Stimulated activated CD4-positive, alpha-beta T cell treated with anti-CD3 and anti-CD28 coated beads, Interleukin-2, amount 100 ng/mL, for 4 hours (primary cell): ENCODE measurements around the gene SNRPB.

ENCODE experiments used
- DNase-seq: peaks from one replicate; pipeline ENCODE4 v3.0.0-alpha.2; 2020; ENCODE audit warnings: low read depth

Gene SNRPB

DNA sequence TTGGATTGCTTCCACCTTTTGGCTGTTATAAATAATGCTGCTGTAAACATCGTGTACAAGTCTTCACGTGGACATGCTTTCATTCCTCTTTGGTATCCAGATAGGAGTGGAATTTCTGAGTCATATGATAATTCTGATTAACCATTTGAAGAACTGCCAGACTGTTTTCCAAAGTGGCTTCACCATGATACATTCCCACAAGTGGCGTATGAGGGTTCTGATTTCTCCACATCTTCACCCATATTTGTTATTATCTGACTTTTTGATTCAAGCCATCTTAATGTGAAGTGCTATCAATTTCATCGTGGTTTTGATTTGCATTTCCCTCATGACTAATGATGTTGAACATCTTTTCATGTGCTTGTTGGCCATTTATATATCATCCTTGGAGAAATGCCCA lies 2.9 kb upstream of the SNRPB start:
- DNase-seq, result no peak

DNA sequence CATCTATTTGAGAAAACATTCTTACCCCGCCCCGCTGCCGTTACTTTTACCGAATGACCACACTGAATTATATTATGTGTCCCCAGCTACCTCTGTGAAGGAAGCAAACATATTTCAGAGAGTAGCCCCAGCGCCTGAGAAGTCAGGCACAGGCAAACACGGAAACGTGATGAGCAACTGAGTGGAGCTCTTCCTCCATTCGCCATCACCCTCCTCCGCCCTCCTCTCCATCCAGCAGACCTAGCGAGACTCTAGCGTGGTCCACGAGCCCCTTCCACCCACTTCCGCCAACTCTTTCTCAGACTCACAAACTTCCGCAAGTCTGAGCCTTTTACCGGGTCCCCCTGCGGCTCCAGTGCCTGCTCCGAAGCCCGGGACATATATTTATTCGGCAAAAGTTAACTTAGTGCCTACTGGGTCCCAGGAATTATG lies 582 bp downstream of the SNRPB start:
- DNase-seq, result peak; percentile 52

DNA sequence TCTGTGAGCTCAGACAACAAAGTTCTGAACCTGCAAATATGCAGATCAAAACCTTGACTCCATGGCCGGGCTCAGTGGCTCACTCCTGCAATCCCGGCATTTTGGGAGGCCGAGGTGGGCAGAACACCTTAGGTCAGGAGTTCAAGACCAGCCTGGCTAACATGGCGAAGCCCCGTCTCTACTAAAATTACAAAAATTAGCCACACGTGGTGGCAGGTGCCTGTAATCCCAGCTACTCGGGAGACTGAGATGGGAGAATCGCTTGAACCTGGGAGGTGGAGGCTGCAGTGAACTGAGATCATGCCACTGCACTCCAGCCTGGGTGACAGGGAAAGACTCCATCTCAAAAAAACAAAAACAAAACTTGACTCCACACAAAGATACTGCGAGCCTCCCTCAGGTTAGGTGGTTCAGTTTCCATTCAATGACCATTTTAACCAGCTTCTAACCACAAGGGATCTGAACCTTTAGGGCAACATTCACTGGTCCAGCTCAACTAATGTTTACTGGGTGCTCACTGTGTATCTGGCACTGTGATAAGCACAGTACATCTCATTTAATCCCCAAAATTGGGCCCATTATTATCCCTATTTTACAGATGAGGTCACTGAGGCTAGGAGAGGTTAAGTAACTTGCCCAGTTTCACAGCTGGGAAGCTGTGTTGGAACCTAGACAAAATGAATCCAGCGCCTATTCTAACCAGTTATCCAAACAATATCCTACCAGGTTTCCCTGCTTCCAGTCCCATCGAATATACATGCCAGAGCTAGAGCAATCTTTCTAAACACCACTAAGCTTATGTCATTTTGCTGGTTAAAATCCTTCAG lies 1.8 kb downstream of the SNRPB start:
- DNase-seq, result no peak

DNA sequence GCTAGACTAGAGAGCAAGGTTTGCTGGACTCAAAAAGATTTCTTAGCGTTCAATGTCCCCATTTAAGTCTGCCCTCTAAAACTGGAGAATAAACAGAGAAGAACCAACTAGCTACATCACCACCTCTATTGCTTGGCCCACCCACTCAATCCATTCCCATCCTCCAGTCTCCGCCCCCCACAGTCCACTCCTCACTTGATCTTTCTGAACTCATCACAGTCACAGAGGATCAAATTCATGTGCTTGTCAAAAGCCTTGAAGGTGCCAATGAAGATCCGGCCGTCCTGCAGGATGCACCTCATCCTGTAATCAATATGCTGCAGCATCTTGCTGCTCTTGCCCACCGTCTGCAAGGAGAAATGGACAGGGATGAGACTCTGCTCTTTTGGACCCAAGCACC lies 3.2 kb downstream of the SNRPB start:
- no peak for DNase-seq

DNA sequence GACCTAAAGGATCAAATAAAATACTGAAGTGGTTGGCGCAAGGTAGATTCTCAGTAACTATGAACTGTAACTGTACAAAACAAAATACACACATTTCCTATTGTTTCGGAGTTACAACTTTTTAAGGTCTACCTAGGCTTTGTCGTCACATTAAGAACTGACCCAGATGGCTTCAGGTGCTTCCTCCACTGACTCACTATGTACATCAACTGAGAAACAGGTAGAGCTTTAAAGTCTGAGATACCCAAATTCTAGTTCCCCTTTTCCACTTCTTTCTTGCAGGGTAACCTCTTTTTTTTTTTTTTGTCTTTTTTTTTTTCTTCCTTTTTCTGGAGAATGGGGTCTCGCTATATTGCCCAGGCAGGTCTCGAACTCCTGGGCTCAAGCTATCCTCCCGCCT lies 5.5 kb downstream of the SNRPB start:
- no peak for DNase-seq

DNA sequence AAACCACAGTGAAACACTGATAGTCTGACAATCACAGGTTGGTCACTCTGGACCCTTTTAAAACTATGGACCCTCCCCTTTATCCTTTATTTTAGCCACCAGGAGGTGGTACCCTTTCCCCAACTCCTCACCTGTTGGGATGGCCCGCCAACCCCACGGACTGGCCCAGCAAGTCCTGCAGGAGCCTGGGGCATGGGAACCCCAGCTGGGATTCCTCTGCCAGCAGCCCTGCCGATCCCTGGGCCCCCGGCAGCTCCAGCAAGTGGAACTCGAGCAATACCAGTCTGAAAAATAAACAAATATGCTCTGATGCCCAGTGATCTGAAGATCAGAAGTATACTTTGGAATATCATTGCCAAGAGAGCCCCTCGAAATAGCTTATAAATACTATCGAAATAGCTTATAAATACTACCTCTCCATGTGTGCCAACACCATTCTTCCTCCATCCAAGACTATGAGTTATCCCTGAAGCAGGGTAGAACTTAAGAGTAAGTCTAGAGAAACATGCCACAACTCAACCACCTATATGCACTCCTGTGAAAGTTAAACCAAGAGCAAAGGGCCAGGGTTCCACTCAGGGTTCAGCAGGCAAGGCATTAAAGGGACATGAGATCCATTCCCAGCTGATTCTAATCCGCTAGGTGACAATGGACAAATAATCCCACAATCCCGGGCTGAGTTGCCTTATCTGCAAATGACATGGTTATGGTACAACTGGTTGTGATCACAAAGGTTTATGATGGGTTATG lies 6.8 kb downstream of the SNRPB start:
- DNase-seq, result no peak

DNA sequence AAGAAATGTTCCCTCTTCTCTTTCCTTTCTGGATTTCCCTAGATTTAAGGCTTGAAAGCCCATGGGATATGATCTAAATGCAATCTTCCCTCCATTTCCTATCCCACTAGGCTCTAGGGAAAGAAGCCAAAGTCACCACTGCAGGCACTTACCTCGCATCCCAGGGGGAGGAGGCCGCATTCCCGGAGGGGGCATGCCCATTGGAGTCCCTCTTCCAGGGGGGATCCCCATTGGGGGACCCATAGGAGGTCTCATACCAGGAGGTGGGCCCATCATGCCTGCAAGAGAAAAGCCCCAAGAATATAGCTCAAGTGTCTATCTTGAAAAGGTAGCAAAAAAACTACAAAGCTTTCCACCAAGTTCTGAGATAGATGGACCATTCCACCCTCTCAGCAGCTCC lies 8.1 kb downstream of the SNRPB start:
- DNase-seq, result no peak

DNA sequence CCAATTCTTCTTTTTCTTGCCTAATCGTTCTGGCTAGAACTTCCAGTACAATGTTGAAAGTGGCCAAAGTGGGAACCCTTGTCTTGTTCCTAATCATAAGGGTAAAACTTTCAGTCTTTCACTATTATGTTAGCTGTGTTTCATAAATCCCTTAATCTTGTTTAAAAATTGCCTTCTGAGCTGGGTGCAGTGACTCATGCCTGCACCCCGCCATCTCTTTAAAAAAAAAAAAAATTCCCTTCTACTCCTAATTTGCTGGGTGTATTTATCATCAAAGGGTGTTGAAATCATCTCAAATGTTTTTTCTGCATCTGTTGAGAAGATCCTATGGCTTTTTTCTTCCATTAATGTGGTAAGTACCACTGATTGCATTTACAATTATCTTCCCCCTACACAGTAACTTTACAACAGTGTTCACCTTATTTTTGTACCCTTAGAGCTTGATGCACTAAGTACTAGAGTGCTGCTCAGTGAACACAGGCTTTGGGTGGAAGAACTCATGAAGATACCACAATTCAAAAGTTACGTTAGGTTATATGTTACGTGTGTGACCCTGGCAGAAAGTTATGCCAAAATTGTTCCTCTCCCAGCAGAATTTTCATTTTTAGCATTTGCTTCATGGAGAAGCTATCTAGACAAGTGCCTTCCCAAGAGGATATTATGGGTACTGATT lies 9.7 kb downstream of the SNRPB start:
- DNase-seq, result no peak

DNA sequence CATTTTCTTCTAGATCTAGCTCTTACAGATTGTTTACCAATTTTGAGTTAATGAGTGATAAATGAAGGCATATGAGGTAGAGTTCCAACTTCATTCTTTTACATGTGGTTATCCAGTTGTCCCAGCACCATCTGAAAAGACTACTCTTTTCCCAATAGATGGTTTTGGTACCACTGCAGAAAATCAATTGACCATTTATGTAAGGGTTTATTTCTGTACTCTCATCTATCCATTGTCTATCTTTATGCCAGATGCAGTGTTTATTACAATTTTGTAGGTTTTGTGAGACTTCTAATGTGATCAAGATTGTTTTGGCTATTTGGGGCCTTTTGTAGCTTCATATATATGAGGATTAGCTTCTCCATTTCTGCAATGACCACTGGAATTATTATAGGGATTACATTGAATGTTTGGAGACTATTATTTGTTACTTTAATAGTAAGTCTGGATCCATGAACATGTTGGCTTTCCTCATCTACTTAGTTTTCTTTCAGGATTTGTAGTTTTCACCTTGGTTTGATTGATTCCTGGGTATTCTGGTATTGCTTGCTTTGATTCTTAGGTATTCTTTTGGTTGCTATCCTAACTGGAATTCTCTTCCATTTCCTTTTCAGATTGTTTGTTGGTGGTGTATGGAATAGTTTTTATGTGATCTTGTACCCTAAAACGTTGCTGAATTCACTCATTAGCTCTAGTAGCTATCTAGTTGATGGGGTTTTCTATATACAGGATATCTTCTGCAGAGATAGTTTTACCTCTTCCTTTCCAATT lies 10.4 kb downstream of the SNRPB start:
- DNase-seq, result no peak

DNA sequence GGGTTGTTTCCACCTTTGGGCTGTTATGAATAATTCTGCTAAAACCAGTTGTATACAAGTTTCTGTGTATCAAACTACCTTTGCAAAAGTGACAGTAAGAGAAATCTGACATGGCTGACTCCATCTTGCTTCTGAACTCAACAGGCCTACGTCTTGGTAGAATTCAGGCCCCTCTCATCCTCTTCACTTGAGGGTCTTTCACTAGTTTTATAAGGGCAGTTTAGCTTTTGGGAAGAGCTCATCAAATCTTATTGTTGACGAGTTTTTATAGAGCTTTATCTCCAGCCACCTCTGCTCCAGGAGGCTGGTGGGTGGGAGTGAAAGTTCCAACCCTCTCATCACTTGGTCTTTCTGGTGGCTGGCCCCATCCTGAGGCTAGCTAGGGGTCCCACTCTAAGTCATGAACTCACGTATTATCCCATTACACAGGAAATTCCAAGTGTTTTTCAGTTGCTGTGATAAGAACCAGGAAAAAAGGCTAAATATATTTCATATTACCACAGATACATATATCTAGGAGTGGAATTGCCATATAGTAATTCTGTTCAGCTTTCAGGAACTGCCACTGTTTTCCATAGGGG lies 11.6 kb downstream of the SNRPB start:
- DNase-seq, result no peak

DNA sequence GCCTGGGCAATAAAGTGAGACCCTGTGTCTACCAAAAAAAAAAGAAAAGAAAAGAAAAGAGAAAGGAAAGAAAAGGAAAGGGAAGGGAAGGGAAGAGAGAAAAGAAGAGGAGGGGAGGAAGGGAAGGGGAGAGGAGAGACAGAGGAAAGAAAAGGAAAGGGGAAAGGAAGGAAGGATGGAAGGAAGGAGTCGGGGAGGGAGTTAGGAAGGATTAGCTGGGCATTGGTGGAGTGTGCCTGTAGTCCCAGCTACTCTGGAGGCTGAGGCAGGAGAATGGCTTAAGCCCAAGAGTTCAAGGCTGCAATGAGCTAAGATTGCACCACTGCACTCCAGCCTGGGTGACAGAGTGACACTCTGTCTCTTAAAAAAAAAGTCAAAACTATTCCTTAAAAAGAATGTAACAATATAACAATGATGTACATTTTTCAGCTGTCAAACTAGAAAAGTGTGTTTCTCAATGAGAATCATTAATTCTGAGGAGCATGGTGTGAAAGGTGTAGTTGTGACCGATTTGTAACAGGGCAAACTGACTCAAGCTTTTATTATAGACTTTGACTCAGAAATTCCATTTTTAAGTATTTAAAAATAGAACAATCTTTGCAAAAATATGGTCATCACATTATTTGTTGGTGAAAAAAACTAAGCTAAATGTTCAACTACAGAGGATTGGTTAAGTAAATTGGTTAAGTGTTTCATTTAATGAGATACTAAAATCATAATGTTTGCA lies 14.7 kb downstream of the SNRPB start:
- no peak for DNase-seq

DNA sequence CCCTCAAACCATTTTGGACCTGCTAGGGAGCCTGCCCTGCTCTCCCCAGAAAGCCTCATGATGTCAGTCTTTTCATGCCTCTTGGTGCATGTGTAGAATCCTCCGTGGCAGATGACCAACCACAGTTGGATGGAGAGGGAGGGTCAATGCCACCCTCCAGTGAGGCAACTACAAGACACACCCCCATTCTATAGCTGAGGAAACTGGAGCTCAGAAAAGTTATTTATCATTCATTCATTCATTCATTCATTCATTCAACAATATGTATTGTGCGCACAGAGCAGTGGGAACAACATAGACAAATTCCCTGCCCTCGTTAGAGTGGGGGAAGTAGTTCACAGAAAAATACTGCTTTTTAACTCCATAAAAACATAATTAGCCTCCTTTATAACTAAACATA lies 16.8 kb downstream of the SNRPB start:
- DNase-seq, result no peak

DNA sequence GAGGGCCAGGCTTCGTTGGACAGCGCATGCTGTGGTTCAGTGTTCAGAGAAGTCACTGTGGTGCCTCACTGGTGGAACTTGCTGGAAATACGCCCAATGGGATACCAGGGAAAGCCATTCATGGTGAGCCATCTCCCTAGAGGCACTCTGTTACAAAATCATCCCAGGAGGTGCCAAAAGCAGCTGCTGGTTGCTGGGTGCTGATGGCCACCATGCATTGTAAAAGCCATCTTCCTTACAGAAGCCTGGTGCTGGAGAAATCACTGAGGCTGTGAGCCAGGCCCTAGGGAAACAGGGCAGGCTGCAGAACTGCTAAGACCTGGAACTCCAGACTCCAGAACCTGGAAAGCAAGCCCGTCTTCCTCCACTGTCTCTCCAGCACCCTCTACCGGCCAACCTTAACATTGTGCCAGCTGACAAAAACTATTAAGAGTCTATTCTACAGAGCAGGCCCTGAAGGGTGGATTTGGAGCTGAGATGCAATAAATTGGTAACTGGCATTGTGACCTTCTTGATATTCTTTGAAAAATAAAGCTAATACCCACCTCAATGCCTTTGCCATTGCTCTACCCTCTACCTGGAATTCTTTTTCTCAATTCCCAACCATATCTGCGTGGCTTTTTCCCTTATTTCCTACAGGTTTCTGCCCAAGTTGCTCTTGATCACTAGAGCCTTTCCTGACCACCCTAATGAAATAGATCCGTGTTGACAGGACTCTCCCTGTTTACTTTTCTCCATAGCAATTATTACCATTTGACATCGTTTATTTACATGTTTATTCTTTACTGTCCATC lies 18.5 kb downstream of the SNRPB start:
- DNase-seq, result peak; percentile 45

DNA sequence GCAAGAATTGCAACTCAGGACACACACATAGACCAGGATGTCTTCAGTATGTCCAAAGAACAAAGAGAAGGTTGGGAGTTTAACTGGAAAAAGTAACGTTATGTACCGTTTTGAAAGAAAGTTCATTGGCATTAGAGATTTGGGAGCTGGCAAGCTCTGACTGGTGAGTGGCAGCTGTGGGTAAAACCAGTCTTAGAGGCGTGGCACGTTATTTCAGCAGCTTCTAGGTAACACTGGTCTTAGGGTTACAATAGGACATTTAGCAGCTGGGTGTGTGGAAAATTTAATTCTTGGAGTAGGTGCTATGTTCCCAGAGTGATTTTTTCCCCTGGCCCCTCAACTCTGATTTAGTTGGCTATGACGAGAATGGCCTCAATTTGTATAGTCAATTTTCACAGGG lies 19.2 kb downstream of the SNRPB start:
- DNase-seq, result no peak

DNA sequence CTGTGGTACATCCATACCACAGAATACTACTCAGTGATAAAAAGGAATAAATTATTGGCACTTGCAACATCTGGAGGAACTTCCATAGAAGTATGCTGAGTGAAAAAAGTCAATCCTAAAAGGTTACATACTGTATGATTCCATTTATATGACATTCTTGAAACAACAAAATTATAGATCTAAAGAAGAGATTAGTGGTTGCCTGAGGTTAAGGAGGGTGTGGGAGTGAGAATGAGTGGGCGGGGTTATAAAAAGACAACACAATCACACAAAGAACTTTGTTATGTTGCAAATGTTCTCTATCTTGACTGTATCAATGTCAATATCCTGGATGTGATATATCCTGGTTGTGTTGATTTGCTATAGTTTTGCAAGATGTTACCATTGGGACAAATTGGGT lies 21.2 kb downstream of the SNRPB start:
- no peak for DNase-seq

DNA sequence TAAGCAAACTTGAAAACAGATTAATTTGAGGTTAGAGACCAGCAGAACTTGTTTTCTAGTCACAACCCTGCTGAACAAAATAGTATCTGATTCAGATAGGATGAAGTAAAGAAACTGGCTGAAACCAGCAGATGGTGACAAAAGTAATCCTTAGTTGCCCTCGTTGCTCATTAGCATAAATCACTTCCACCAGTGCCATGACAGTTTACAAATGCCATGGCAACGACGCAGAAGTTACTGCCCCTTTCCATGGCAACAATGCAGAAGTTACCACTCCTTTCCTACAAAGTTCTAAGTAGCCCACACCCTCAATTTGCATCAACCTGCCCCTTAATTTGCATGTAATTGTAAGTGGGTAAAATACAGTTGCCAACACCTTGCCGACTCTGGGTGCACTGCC lies 23.7 kb downstream of the SNRPB start:
- no peak for DNase-seq

DNA sequence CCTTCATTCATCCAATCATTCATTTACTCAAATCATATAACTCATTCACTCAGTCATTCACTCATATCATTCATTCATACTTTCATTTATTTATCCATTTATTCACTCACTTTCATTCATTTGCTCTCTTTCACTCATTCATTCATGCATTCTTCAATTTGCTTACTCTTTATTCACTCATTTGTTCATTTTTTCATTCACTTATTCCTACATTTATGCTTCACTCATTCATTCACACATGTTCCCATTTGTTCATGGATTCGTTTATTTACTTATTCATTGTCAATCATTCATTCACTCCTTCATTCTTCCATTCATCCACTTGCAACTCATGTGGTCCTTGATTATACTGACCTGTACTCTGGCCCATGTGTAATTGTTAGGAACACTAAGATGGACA lies 39.4 kb downstream of the SNRPB start:
- DNase-seq, result no peak

DNA sequence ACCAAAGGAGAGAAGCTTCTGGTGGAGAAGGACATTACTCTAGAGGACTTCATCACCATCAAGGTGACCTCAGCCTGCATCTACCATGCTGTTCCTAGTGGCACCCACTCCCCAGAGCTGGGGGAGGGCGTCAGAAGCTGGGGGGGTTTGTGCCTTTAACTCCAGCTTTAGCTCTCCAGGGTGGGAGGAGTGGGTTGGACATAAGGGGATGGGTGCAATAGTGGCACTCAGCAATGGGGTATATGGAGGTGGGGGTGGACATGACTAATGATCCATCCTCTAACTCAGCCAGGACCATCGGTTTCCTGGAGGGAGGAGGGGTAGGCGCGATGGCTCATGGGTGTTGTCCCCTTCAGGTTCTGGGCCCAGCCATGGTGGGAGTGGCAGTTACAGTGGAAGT lies 40.1 kb downstream of the SNRPB start:
- no peak for DNase-seq

DNA sequence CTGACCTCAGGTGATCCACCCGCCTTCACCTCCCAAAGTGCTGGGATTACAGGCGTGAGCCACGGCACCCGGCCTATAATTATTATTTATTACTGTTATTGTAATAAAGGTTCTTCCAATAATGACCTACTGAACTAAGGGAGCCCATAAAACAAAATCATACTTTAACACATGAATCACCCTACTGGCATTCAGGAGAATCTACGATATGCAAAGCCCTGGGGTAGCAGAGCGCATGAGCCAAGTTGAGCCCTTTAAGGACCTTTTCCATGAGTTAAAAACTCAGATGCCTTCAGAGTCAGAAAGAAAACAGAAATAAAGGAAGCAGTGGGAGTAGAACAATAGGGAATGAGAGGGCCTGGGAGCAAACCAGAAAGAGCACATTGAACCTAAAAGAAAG lies 41.5 kb downstream of the SNRPB start:
- no peak for DNase-seq

DNA sequence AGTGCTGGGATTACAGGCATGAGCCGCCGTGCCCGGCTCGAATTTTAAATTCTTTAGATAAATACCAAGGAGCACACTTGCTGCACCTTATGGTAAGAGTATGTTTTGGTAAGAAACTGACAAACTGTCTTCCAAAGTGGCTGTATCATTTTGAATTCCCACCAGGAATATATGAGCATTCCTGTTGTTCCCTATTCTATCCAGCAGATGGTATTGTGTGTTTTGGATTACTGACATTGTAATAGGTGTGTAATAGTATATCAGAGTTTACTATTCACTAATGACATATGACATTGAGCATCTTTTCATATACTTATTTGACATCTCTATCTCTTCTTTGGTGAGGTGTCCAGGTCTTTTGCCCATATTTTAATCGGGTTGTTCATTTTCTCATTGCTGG lies 49.3 kb downstream of the SNRPB start:
- no peak for DNase-seq
